COLO668 (cell line): ENCODE measurements around the gene FOXR2.

Source experiments
- DNase-seq: peaks from one replicate; lab custom pipeline; 2025; ENCODE audit not compliant: unreplicated experiment; lab: John Stamatoyannopoulos, UW

FOXR2 gene

GRCh38 chrX:55623100-55623499 is at the start of gene FOXR2:
TSS of gene FOXR2 (plus strand) at chrX:55623400. CDS start at chrX:55623712, 312 bp downstream.
- no peak for DNase-seq

GRCh38 chrX:55579115-55579514 is 44.1 kb upstream of the FOXR2 start:
- no peak for DNase-seq

- DNase-seq = no peak
Measured at GRCh38 chrX:55582447-55582846, 40.8 kb upstream of the FOXR2 start.

- no peak for DNase-seq
Measured at GRCh38 chrX:55593296-55593695, 29.9 kb upstream of the FOXR2 start.

- DNase-seq = no peak
Measured at GRCh38 chrX:55593756-55594257, 29.4 kb upstream of the FOXR2 start.

- DNase-seq = no peak
Measured at GRCh38 chrX:55598333-55598732, 24.9 kb upstream of the FOXR2 start.

GRCh38 chrX:55619547-55619946 is 3.7 kb upstream of the FOXR2 start:
- no peak for DNase-seq

GRCh38 chrX:55624403-55624802 is 1.2 kb downstream of the FOXR2 start:
- DNase-seq = no peak

GRCh38 chrX:55636109-55636508 is 12.9 kb downstream of the FOXR2 start:
- no peak for DNase-seq

- no peak for DNase-seq
Measured at GRCh38 chrX:55638933-55639332, 15.7 kb downstream of the FOXR2 start.

- no peak for DNase-seq
Measured at GRCh38 chrX:55640854-55641253, 17.7 kb downstream of the FOXR2 start.

GRCh38 chrX:55648434-55648833 is 25.2 kb downstream of the FOXR2 start:
- DNase-seq = no peak

- no peak for DNase-seq
Measured at GRCh38 chrX:55659931-55660330, 36.7 kb downstream of the FOXR2 start.

- DNase-seq = no peak
Measured at GRCh38 chrX:55663584-55663983, 40.4 kb downstream of the FOXR2 start.

- no peak for DNase-seq
Measured at GRCh38 chrX:55668084-55668483, 44.9 kb downstream of the FOXR2 start.
